HG03045 (cell line): ENCODE measurements around the gene RNF10.
"Not testable (repeated sequence)": the region's sequence is repeated elsewhere in the genome, so short reads cannot be mapped to it uniquely, and the experiment has no call there.

Source experiments
- ATAC-seq: cut with Tn5 transposase; IDR thresholded peaks from one replicate; pipeline ENCODE4 v1.9.1; 2021; ENCODE audit warnings: mild to moderate bottlenecking, moderate library complexity; ENCODE audit not compliant: unreplicated experiment

The RNF10 gene

DNA sequence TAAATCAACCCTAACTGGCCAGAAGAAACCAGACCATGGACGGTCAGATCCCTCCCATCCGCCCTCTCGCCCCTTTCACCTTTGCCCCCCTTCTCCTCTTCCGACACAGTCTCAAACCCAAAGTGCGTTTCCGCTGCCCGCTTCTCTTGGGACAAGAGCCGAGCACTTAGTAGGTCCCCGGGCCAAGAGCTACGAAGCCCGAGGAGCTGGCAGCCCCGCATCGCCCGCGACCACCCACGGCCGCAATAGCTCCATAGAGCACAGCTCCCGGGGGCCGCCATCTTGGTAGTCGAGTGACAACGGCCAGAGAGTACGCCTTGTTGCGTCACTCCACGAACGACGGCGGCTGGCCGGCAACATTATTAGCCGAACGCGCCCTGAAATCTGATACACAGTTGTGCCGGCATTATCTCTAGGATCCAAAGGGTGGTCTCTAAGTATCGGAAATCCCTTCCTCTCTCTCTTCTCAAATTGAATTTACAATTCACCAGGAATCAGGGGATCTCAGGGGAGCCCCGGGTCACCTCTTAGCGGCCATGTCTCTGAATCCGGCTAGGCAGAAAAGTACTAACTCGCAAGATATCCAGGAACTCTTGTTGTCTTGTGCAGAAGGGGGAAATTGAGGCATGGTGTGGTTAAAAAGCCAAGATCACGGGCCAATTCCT is 5.2 kb upstream of the RNF10 start, which contains the start of gene COQ5:
Gene COQ5, minus strand, starts transcription at position 298 of the 665 bp plus-strand sequence. Its CDS starts 17 bp downstream, at position 281.
- ATAC-seq, result peak; percentile 75

DNA sequence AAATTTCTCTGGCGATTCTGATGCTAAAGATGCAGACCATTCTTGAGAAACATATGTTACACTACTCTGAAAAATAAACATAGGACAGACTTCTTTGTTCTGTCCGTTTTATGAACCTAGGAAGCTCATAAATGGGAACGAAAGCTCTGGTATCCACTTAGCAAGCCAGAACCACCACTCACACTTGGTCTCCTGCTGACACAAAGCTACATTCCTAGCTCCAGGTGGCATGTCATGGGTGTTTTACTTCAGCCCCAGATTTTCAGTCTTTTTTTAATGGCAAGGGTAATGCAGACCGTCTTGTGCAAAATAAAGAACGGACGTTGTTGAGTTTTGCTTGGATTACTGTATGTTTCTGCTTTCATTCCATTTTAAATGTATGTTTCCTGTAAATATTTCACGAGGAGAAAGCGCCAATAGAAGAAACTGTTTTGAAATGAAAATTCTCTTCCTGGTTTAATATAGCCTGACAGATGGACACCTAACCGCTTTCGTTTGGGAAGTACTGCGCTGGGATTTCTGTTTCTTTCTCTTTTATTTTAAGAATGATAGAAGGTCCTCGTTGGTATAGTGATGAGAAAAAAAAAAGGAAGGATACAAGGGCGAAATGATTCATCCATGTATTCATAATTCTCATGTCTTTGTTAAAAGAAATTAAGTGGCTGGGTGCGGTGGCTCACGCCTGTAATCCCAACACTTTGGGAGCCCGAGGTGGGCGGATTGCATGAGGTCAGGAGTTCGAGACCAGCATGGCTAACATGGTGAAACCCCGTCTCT is 4.3 kb upstream of the RNF10 start:
- ATAC-seq, result no peak

DNA sequence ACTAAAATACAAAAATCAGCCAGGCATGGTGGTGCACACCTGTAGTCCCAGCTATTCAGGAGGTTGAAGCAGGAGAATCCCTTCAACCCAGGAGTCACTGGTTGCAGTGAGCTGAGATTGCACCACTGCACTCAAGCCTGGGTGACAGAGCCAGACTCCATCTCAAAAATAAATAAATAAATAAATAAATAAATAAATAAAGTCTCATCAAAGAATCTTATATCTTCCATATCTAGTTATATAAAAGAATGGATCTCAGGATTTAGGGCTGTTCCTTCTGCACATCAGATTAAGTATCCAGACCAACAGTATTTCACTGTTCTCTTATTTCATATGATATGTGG is 3.8 kb upstream of the RNF10 start:
- ATAC-seq, result not testable (repeated sequence)

DNA sequence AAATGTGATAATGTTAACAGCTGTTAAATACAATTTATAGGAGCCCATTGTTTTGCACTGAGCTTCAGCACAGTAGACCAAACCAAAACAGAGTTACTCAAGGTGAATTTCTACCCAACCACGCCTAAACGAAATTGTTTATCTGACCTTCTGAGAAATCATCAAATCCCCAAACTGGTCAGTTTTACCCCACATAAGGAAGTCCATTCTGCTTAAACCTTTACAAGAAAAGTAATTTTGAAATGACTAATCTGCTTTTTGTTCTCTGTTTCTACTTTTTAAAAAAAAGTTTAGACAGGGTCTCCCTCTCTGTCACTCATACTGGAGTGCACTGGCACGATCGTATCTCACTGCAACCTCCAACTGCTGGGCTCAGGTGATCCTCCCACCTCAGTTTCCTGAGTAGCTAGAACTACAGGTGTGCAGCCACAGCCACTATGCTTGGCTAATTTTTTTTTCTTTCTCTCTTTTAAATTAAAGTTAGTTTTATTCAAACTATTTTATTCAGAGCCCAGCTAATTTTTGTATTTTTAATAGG is 1.4 kb upstream of the RNF10 start:
- ATAC-seq, result no peak

DNA sequence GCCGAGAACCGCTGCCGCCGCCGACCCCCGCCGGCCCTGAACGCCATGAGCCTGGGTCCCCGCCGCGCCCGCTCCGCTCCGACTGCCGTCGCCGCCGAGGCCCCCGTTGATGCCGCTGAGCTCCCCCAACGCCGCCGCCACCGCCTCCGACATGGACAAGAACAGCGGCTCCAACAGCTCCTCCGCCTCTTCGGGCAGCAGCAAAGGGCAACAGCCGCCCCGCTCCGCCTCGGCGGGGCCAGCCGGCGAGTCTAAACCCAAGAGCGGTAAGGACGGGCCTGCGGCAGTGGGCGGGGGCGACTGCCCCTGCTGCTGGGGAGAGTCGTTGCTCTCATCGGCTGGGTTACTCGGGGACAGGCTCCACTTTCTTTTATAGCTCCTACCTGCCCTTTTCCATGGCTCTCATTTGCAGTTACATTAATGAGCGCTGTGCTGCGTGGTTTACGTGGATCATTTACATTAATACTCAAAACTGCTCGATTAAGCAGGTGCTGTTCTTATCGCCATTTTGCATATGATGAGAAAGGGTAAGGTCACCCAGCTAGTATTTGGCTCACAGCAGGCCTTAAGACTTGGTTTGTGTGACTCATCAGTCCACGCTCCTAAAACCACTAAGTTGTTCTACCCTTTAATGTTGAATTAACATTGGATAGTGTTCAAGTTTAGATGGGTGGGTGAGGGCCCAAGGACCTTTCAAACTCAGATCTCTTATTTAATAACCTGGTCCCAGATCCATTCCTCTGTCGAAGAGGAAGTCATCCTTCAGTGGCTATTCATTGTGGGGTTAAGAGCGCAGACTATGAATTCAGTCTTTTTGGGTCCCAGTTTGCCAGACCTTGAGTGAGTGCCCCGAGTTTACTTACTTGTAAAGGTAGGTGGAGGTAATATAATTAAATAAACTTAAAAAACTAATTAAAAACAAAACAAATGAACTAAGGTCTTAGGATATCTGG is 823 bp downstream of the RNF10 start:
- peak; percentile 38 for ATAC-seq

DNA sequence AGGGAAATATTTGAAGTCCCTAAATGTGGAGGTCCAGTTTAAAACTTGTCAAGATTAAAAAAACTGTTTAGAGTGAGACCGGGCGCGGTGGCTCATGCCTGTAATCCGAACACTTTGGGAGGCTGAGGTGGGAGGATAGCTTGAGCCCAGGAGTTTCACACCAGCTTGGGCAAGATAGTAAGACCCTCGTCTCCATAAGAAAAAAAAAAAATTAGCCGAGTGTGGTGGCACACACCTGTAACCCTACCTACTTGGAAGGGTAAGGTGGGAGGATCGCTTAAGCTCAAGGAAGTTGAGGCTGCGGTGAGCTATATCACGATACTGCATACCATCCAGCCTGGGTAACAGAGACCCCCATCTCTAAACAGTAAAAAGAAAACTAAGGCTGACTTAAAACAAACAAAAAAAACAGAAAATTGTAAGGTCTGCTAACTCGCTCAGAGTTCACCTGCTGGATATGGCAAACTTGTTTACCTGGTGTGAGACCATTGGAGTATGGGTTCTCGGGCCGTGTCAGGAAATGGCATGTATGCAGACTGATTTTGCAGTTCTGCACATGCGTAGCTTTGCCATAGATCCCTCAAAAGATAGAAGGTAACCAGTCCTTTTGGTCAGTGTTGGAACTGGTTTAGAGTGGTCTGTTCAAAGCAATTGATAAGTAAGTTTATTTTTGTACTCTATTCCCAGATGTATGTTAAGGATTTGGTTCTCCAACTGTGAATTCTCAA is 2.1 kb downstream of the RNF10 start:
- ATAC-seq, result no peak

DNA sequence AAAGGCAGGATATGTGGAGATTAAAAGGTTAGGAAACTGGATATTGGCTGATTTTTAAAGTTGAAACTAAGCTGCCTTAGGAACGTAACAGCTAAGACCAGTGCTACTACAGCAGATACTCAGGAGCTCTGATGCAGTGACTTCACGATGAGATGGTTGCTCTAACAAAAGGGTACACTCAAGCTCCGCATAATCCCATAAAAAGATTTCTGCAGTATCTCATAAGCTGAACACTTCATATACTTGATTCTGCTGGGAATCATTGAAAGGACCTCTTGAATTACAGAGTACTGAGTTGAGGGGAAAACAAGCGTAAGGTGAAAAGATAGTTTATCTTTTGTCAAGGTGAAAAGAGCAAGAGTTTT is 3.7 kb downstream of the RNF10 start:
- no peak for ATAC-seq

DNA sequence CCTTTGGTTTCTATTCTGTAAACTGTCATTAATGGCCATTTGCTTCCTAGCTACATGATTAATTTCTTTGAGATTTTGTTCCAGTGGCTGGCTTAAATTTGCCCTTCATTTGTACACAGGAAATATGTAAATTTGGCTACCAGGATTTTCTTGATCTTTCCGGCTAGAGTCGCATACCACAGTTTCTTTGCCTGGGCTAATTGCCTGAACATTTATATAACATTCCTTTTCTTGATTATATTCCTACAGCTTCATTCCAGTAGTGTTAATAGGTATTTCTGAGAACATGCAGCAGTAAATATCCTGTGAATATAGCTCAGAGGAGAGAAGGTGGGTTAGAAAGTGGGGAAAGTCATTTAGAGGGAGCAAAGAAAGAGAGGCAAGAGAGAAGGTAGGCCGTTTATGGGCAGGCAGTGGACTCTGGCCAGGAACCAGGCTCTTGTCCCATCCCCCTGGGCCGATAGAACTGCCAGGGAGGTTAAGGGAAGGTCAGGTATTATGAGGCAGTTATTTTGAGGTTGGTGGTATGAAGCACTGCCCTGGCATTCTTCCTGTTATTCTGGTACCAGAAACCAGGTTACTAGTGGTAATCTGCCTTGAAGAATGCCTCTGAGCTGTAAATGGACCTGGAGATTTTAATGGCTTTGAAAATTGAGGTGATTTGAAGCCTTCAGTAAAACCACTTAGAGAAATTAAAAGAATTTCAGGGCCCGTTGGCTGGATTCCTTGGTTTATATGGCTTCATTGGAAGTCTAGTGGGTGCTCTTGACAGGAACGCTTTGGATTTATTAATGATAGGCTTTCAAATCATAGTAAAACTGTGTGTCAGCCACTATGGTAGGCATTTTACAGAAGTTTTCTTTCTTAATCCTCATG is 4.4 kb downstream of the RNF10 start:
- no peak for ATAC-seq

DNA sequence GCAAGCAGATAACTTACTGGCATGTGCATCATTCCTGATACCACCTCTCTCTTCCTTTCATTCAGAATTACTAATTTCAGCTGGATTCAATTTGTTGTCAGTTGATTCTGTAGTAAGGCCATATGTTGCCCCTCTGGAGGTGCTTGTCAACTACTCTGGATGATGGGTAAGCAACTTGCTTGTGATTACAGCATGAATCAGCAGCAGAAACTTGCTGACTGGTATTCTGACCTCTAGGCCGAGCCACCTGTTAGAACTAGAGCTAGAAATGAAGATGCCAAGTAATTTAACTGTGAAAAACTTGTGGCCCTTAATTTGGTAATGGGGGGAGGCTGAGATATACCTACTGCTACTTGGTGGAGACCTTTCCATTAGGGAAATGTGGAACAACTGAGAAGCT is 5.1 kb downstream of the RNF10 start:
- ATAC-seq, result no peak

DNA sequence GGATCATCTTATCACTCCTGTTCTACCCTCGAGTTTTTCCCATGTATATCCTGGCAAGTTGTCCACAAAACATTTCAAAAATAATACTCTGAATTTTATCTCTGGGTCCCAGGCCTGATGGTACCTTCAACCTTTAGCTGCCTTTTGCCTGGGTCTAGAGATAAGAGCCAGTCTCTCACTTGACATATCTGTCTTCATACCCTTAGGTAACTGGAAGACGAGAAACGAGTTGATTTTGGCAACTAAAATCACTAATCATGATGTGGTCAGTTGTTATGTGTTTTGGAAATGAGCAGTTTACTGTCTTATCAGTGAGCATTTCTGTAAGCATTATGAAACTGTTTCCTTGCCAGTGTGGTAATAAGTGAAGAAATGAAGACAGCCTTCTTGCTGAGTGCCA is 6.3 kb downstream of the RNF10 start:
- no peak for ATAC-seq

DNA sequence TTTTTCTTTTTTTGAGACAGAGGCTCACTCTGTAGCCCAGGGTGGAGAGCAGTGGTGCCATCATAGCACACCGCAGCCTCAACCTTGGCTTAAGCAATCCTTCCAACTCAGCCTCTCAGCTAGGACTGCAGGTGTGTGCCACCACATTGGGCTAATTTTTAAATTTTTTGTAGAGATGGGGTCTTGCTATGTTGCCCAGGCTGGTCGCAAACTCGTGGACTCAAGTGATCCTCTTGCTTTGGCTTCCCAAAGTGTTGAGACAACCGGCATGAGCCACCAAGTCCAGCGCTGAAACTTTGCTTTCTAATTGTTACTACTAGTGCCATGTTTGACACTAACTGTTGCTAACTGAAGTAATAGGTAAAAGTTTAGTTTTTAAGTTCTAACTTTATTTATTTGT is 8.0 kb downstream of the RNF10 start:
- ATAC-seq, result no peak

DNA sequence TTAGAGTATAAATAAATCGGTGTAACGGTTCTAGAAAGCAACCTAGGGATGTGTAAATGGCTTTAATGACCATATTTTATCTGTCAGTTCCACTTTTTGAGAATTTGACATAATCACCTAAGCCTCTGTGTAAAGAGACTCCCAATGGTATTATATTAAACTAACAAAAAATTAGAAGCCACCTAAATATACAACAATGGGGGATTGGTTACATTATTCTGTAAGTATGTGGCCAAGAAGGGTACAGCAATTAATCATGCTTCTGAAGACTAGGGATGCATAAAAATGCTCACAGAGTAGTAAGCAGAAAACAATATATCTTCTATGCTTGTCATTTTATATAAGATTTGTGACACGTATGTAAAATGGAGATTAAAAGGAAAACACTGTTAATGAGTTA is 10.5 kb downstream of the RNF10 start:
- ATAC-seq, result no peak

DNA sequence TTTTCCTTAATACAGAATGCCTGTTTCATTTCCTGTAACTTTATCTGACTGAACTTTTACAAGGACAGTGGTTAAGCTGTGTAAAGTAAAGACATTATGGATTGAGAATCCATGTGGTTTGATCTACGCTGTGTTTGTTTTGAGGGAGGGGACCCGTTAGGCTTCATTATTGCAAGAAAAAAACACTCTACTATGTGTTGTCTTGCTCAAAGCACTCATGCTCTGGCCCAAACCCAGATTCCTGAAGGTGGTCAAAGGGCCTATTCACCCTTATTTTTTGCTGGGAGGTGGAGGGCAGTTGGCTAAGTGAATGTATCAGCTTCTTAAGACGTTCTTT is 11.9 kb downstream of the RNF10 start:
- no peak for ATAC-seq

DNA sequence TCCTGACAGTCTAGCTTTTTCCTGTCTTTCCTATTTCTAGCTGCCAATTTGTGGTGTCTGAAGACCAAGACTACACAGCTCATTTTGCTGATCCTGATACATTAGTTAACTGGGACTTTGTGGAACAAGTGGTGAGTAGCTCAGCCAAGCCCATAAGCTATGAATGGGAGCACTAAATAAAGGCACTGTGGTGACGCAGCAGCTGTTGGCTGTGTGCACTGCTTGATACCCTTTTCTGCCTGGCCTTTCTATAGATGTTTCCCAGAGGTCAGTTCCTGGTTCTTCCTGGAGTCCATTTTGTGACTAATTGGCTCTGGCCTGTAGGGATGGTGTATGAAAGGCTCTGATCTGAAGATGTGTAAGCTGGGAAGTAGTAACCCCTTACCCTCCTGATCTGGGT is 20.5 kb downstream of the RNF10 start:
- no peak for ATAC-seq

DNA sequence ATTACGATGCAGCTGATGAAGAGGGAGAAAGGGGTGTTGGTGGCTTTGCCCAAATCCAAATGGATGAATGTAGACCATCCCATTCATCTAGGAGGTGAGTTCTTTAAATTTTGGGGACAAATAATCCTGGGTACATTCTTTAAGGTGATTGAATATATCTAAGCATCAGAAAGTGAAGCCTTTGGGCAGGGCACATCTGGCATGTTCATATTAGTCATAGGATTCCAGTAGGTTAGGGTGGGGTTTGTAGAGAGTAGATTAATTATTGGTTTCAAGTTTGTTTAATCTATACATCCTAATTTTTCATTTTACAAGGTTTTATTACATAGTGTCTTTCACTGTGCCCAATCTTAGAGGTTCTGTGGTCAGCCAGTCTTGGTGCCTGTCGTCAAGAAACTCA is 23.4 kb downstream of the RNF10 start:
- no peak for ATAC-seq

DNA sequence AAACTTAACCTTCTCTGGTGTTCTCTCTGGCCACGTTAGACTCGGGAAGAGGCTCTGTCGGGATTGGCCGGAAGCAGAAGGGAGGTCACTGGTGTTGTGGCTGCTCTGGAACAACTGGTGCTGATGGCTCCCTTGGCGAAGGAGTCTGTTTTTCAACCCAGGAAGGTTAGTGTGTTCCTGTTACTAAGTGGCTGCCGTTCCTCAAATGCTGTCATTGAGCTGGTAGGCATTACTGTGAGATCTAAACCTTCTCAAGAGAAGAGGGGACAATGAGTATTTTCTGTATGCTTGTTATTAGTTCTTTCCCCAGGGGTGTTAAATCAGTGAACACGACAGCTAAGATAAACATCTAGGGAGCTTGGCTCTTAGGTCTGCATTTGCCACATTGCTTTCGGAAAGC is 28.8 kb downstream of the RNF10 start:
- no peak for ATAC-seq

DNA sequence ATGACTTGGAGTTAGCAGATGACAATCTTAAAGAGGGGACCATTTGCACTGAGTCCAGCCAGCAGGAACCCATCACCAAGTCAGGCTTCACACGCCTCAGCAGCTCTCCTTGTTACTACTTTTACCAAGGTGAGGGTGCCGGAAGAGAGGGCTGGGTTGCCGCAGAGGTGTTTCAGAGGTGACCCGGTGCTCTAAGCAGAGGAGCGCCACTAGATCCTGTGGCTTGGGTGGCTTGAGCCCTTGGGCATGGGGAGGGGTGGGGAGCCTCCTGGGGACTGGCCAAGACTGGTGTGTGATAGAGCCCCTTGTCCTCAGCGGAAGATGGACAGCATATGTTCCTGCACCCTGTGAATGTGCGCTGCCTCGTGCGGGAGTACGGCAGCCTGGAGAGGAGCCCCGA is 29.3 kb downstream of the RNF10 start:
- ATAC-seq, result no peak

DNA sequence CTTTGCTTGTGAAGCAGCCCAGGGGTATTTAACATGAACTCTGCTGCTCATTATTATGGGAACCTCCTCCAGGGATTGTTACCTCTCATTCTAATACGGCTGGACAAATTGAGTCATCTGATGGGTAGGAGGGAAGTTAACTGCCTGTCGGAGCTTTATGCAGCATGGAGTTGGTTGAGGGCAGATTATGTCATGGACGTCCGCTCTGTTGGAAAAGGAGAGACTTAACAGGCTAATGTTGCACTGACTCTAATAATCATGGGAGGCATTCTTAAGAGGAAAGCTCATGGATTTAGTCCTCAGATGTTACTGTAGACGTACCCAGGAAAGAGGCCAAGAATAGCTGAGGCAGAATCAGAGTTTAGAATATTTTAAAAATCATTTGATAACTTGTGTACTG is 37.1 kb downstream of the RNF10 start:
- ATAC-seq, result no peak

DNA sequence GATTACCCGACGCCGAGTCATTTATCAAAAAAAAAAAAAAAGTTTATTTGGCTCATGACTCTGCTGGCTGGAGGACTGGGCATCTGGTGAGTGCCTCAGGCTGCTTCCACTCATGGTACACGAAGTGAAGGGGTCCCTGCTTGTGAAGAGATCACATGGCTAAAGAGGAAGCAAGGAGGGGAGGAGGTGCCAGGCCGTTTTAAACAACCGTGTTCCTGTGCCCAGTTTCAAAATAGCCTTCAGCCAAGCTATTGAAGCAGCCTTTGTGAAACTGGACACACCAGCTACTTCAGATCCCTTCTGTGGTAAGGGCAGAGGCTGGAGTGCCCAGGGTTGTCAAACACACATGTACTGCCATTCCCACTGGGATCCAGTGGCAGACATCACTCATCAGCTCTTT is 39.4 kb downstream of the RNF10 start:
- no peak for ATAC-seq

DNA sequence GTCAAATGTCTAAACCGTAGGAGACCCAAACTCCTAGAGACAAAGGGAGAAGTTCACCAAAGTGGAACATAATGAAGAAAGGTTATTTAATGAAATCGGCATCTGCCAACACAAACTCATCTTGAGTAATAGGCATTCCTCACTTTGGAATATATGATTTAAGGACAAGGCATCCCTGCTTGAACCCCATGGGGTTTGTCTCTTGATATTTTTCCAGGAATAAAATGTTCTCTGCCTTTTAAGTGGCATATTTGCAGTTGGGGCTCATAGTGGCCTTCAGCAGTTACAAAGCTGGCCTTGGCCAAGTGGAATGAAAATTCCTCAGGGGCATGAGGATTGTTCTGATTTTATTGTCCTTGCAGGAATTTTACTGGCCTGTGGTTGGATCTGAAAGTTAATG is 40.0 kb downstream of the RNF10 start:
- ATAC-seq, result no peak
